KG1 (cell line): ENCODE data around the gene SFT2D1.
A peak's percentile ranks its signal among the peaks of the same experiment; 100 is the strongest.
"Not testable (repeated sequence)": the region's sequence is repeated elsewhere in the genome, so short reads cannot be mapped to it uniquely, and the experiment has no call there.

Experiments used
- DNase-seq: peaks from one replicate; lab custom pipeline; 2025; lab: John Stamatoyannopoulos, UW

SFT2D1 gene

GRCh38 chr6:166362427-166362826 lies 20.1 kb upstream of the SFT2D1 start:
- DNase-seq = not testable (repeated sequence)

- DNase-seq = no peak
Observed at GRCh38 chr6:166361077-166361429, 18.7 kb upstream of the SFT2D1 start.

- DNase-seq = no peak
Observed at GRCh38 chr6:166360243-166361076, 18.1 kb upstream of the SFT2D1 start.

DNA sequence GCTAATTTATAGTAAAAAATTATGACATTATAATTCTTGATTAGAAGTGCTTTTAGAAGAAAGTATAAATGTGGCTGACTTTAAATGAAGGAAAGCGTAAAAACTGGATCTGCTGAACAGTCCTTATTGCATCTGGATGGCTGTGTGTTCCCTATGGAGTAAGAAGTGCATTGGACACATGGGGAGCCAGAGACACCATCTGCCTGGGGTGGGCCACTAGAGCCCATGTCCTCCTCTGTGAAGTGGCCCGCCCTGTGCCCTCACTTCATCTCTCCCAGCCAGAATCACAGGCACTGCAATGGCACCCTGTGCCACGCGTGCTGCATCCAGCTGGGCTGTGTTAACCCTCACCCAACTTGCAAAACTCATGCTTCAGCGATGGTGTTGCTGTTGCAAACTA lies 13.2 kb upstream of the SFT2D1 start:
- DNase-seq = no peak

DNA sequence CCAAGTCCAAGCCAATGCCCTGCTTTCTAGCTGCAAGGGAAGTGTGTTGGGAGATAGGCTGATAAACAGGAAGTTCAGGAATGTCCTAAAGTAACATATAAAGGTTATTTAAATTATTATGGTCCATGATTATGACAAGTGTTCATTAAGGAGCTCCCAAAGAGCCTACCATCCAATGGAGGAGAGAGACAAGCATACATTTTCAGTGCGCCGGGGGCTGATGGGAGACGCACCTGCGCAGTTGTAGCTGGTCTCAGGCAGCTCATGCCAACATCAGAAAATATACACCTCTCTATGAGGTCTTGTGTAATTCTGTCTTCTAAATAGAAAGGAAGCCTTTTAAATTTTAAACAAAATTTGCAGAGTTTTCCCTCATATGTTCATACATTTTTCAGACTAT lies 12.6 kb upstream of the SFT2D1 start:
- no peak for DNase-seq

- DNase-seq = no peak
Observed at GRCh38 chr6:166354143-166354542, 11.8 kb upstream of the SFT2D1 start.

GRCh38 chr6:166353507-166353906 lies 11.2 kb upstream of the SFT2D1 start:
- DNase-seq = no peak

DNA sequence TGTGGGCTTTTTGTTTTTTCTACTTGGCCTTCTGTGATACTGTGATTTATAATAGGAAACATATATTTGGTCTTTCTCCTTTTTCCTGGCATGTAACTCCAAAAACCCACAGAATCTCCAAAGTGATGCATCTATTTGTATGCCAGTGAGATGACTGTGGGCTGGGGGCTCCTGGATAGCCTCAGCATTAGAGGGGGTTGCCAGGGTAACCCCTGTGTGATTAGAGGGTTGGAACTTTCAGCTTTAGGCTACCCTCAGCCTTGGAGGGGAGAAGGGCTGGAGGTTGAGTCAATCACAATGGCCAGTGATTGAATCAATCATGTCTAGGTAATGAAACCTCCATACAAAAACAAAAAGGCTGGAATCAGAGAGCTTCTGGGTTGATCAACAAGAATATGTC lies 10.6 kb upstream of the SFT2D1 start:
- no peak for DNase-seq

- no peak for DNase-seq
Observed at GRCh38 chr6:166351715-166352285, 9.5 kb upstream of the SFT2D1 start.

DNA sequence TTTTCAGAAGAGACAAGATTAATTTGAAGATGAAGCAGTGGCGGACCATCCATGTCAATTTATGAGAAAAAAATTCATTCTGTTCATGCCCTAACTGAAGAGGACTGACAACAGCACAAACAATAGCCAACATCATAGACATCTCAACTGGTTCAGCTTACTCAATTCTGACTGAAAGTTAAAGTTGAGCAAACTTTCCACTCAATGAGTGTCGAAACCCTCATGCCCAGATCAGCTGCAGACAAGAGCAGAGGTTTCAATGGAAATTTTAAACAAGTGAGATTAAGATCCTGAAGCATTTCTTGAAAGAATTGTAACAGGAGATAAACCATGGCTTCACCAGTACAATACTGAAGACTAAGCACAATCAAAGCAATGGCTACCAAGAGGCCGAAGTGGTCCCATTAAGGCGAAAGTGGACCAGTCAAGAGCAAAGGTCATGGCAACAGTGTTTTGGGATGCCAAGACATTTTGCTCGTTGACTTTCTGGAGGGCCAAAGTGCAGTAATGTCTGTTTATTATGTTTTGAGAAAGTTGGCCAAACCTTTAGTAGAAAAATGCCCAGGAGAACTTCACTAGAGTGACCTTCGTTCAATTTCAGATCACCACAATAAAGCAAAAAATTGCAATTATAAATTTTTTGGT lies 6.1 kb upstream of the SFT2D1 start:
- DNase-seq = no peak

DNA sequence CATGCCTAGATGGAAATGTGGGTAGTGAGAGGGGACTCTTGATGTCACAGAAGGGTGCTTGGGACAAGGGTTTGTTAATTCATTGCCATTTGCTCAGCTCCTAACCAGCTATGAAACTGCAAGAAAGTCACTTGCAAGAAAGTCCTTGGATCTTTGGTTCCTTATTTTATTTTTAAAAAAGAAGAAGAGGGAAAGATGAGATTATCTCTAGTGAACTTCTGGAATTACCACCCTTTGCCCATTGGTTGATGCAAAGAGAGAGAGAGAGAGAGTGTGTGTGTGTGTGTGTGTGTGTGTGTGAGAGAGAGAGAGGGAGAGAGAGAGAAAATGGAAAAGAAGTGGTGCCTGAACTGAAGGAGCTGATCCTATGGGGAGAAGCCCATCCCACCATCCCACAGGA lies 4.6 kb upstream of the SFT2D1 start:
- no peak for DNase-seq

- DNase-seq = no peak
Observed at GRCh38 chr6:166346449-166346848, 4.1 kb upstream of the SFT2D1 start.

DNA sequence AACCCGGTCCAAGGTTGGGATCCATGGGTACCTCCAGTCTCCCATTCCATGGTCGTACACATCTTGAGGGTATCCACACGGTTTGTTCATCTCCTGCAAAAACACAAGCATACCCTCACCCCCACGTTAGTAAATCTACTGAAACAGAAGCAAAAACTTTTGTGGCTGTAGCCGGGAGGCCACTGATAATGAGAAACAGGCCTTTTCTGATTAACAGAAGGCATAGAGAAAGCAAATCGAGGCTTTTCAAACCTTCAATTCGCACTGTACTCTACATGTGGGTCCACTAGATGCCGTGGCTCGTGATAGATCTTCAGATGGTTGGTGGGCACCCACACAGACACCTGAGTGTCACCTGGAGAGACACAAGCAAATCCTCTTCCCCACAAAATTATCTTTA lies 3.3 kb upstream of the SFT2D1 start:
- DNase-seq = not testable (repeated sequence)

GRCh38 chr6:166344921-166345320 lies 2.6 kb upstream of the SFT2D1 start:
- not testable (repeated sequence) for DNase-seq

- DNase-seq = no peak
Observed at GRCh38 chr6:166344240-166344639, 1.9 kb upstream of the SFT2D1 start.

DNA sequence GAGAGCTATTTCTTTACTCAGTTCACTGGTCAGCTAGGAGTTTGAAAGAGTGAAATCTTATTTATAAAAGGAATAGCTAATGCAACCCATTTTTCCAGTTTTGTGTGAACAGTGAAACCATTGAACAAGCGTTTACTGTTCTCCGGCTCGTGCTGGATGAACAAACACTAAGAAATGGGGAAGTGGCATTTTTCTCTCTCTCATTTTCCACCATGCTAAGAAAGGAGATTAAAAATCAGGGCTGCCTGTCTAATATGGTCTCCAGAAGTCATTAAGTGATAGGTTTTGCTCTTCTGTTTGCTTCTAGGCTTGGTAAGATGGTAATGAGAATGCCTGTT lies 774 bp upstream of the SFT2D1 start:
- DNase-seq = no peak

GRCh38 chr6:166341977-166342348 lies 382 bp downstream of the SFT2D1 start:
- DNase-seq = no peak

- DNase-seq = peak; percentile 41
Observed at GRCh38 chr6:166341464-166341863, 881 bp downstream of the SFT2D1 start.

GRCh38 chr6:166338854-166339253 lies 3.5 kb downstream of the SFT2D1 start:
- DNase-seq = no peak

DNA sequence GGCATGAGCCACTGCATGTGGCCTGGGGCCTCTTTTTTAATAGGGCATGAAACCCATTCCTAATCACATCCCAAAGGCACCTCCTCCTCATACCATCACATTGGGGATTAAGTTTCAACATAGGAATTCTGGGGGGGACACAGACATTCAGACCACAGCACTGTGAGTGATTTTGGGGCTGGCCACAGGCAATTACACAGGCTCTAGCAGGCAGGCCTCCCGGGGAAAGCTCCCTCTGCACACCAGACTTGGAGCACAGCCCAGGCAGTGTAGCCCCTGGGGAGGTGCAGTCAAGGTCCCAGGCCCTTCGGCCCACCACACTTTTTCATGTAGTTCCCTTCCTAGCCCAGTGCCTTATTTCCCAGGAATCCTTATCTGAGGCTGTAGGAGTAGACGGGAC lies 5.5 kb downstream of the SFT2D1 start:
- DNase-seq = no peak

GRCh38 chr6:166335378-166336302 lies 6.7 kb downstream of the SFT2D1 start:
- DNase-seq = no peak

DNA sequence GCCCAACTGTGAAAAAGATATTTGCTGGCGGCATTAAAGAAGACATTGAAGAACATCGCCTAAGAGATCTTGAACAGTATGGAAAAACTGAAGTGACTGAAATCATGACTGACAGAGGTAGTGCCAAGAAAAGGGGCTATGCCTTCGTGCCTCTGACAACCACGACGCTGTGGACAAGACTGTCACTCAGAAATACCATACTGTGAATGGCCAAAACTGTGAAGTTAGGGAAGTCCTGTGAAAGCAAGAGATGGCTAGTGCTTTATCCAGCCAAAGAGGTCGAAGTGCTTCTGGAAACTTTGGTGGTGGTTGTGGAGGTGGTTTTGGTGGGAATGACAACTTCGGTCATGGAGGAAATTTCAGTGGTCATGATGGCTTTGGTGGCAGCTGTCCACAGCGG lies 7.5 kb downstream of the SFT2D1 start:
- no peak for DNase-seq
